ENCODE measurements around the gene TTC3.

DNA sequence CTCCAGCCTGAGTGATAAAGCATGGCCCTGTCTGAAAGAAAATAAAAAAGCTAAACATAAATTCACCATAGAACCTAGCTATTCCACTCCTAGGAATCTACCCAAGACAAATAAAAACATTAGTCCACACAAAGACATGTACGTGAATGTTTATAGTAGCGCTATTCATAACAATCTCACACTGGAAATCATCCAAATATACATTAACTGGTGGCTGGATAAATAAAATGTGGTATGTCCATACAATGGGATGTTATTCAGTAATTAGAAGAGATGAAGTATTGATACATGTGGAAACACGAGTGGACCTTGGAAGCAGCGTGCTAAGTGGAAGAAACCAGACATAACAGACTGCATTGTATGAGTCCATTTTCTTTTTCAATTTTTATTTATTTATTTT lies 36.9 kb upstream of the TTC3 start:
- TF ChIP-seq GATA2 (IDR thresholded peaks at IDR 0.05; ENCODE audit: low read depth, low read length) (no peak), GATA3 (IDR thresholded peaks at IDR 0.05; ENCODE audit: low read depth, low read length) (no peak)
